SW 1271 (cell line): ENCODE results near the gene TMUB1.

ENCODE experiments used
- DNase-seq, 2 experiments: peaks; one replicate each; lab custom pipeline; 2025; lab: John Stamatoyannopoulos, UW

Gene TMUB1

DNA sequence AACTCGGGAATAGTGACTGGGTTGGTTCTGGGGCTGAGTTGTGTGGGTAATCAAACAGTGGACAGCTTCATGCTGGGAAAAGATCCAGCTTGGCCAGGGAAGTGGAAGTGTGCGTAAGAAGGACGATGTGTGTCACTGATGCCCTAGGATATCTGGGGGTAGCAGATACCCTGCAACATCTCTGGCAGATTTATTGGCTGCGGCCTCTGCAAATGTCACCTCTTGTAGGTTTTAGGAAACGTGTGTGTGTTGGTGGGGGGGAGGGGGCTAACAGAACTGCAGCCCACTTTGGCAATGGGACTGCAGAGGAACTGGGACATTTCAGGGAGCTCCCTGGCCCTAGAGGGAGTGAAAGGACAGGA is 2.0 kb upstream of the TMUB1 start:
- DNase-seq, result no peak

DNA sequence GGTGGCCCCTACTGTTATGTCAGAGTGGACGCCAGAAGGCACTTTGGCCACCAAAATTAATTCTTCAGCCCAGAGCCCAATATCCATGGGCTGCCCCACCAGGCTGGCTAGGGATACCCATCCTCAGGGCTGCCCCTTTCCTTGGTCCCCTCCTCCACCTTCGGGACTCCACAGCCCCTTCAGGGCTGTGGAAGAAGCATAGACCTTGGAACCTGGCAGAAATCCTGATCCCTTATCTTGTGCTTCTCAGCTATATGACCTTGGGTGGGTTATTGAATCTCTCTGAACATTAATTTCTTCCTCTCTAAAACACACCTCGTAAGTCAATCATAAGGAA is 499 bp upstream of the TMUB1 start:
- DNase-seq, result no peak

- DNase-seq, result peak in 1 of 2 experiments; percentile 50
Measured at GRCh38 chr7:151082141-151083070, 887 bp downstream of the TMUB1 start.

DNA sequence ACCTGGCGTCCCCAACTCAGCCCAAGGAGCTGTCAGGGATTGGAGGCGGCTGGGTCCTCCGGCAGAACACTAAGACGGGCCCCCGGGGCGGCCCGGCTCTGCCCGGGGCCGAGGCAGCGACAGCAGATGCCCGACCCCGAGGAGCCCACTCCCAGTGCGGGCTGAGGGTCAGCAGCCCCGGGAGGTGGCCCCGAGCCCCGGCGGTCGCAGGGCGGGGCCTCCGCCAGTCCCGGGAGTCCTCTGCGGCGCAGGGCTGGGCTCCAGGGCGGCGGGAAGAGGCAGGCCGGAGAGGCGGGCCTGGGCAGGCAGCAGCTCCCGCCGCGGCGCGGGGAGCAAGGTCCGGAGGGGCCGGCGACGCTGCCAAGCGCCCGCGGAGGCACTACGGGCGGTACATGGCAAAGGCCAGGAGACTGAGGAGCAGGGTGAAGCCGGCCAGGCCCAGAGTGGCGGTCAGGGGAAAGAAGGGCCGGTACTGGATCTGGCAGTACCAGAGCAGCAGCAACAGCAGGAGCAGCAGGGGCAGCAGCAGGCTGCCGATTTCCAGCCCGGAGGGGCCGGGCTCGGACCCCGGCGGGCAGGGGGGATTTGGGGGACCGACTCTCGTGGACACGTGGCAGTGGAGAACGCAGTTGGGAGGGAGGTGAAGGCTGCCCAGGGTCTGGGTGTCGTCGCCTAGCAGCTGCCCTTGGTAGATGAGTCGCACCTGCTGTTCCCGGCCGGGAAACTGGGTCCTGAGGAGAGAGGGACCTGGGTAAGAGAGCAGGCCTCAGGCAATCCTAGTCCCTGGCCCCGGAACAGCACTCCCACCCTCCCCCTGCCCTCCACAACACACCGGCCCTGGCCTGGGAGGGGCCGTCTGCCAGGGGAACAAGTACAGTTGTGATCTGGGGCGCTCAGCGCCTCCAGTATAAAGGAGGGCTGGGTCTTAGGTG is 1.9 kb downstream of the TMUB1 start:
- DNase-seq, result peak in 1 of 2 experiments; percentile 32

- peak; percentile 75 to 85 for DNase-seq
Measured at GRCh38 chr7:151080522-151081169, 2.6 kb downstream of the TMUB1 start, which contains the start of gene FASTK. TSS of gene FASTK (minus strand) at chr7:151080809. CDS start at chr7:151080766, 43 bp downstream.

DNA sequence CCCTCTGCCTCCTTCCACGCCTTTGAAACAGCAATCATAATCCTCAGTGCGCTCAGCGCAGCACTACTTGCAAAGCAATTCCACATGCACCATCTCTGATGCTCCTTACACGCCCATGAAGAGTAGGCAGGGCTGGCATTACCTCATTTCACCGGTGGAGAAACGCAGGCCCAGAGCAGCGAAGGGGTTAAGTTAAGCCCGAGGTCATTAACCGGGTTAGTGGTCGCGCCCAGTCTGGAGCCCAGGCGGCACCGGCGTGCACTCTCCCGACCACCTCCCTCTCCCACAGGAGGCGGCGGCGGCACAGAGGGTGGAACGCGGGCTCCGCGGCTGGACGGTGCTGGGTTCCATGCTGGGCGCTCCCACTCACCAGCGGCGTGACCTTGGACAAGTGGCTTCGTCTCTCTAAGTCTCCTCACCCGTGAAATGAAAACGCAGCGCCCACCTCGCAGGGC is 3.2 kb downstream of the TMUB1 start:
- DNase-seq, result peak in 1 of 2 experiments; percentile 25

- DNase-seq, result no peak
Measured at GRCh38 chr7:151079199-151079910, 3.9 kb downstream of the TMUB1 start.

DNA sequence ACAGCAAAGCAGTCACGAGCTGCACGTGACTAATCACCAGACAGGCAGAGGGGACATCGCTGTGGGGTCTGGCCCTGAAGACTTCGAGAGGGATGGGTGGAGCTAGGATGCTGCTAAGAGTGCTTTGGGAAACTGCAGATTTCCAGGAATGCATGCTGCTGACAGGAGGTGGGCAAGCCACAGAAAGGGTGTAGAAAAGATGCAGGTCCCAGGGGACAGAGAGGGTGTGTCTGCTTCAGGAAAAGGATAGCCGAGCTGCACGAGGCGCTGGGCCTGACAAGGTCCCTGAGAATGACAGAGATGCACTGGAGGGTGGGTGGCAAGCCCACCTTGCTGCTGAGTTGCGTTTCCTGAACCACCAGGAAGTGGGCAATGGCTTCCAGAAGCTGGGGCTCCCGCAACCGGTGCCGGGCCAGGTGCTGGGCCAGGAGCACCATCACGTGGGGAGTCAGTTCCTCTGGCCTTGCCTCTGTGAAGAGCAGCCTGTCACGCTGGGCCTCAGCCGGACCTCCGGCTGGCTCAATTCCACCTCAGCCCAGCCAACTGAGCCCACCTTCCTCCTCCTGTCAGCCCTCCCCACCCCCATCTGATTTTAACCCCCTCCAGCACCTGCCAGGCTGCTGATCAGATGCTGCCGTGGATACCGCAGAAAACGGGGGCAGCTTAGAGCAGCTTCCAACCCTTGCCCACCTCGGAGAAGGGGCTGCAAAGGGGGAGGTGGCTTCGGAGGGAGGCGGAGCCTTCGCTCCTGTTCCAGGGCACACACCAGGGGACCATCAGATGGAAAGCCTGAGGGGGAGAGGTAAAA is 4.9 kb downstream of the TMUB1 start:
- DNase-seq, result no peak

- DNase-seq, result no peak
Measured at GRCh38 chr7:151077705-151078232, 5.5 kb downstream of the TMUB1 start.

- peak in 1 of 2 experiments; percentile 9 for DNase-seq
Measured at GRCh38 chr7:151076863-151077704, 6.2 kb downstream of the TMUB1 start.

DNA sequence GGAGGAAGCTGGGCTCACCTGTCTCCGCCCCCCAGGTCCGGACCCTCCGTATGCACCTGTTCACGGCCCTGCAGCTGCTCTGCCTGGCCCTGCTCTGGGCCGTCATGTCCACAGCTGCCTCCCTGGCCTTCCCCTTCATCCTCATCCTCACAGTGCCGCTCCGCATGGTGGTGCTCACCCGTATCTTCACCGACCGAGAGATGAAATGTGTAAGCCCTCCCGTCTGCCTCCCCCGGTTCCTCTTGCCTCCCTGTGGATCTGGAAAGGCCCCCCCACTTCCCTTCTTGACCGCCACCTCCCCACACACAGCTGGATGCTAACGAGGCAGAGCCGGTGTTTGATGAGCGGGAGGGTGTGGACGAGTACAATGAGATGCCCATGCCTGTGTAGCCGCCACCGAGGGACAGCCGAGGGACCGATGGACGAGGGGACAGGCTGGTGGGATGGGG is 7.3 kb downstream of the TMUB1 start:
- DNase-seq, result no peak

- DNase-seq, result no peak
Measured at GRCh38 chr7:151075662-151075971, 7.7 kb downstream of the TMUB1 start.

- no peak for DNase-seq
Measured at GRCh38 chr7:151074817-151075661, 8.3 kb downstream of the TMUB1 start.

DNA sequence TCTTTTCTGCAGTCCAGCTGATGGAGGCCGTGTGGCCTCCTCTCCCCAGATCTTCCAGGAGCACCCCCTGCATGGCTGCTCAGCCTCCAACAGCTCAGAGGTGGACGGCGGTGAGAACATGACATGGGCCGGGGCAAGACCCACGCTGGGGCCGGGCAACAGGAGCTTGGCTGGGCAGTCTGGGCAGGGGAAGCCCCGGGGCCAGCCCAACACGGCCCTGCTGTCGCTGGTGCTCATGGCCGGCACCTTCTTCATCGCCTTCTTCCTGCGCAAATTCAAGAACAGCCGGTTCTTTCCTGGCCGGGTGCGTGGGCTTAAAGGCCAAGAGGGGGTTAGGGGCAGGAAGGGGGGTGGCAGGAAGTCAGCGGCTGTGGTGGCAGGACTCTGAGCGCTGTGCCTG is 9.3 kb downstream of the TMUB1 start:
- DNase-seq, result no peak

- DNase-seq, result no peak
Measured at GRCh38 chr7:151071032-151071866, 12.0 kb downstream of the TMUB1 start.

DNA sequence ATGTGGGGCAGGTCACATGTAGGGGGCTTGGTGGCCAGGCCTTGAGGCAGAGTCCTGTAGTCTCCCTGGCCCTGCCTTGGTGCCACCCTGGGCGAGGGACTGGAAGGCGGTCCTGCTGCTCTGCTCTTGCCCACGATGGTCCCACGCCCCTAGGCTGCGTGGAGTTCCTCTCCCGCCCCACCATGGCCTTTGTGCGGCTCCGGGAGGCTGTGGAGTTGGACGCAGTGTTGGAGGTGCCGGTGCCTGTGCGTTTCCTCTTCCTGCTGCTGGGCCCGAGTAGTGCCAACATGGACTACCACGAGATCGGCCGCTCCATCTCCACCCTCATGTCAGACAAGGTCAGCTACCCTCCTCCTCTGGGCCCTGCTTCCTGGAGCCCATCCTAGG is 12.7 kb downstream of the TMUB1 start:
- DNase-seq, result no peak

GRCh38 chr7:151069841-151070573 is 13.3 kb downstream of the TMUB1 start:
- no peak for DNase-seq
